ENCODE data around the gene OSBPL2.

Gene OSBPL2

GRCh38 chr20:62316331-62317166, 78.2 kb downstream of the OSBPL2 start:
- H3K4me3 ChIP-seq (ENCODE audit: low read depth, low read length): no peak overlapping the region
- ChIA-PET POLR2A (interaction anchor here (1.0 to 1.7 kb wide), 2 partner anchors 10 to 66 kb away, joined by 3 to 4 read pairs; no protein-coding TSS in a partner anchor), CTCF (interaction anchor here (0.7 to 1.6 kb wide), 2 partner anchors 67 to 75 kb away, joined by 3 to 4 read pairs; no protein-coding TSS in a partner anchor)

GRCh38 chr20:62317167-62317655, 78.9 kb downstream of the OSBPL2 start:
- ChIA-PET CTCF (interaction anchor here (0.7 to 1.6 kb wide), 2 partner anchors 66 to 74 kb away, joined by 3 to 4 read pairs; no protein-coding TSS in a partner anchor), POLR2A (interaction anchor here (0.6 to 1.7 kb wide), 2 partner anchors 11 to 38 kb away, joined by 3 to 4 read pairs; no protein-coding TSS in a partner anchor)
- H3K4me3 ChIP-seq (ENCODE audit: low read depth, low read length): no peak overlapping the region
- no peaks in the 10 kb centered on the region for H3K9me3 ChIP-seq (ENCODE audit: control insufficient read depth, insufficient read depth, low read depth, low read length)
- TF ChIP-seq ZNF16 (tag by site-specific recombination; IDR thresholded peaks at IDR 0.05; ENCODE audit: low read depth): no peak
- TF ChIP-seq ELK4 (IDR thresholded peaks at IDR 0.05; ENCODE audit: borderline replicate concordance, low read depth, low read length): no peak
- no peak for TF ChIP-seq BCL6B (tag by site-specific recombination; IDR thresholded peaks at IDR 0.05)
- no peak for TF ChIP-seq ZNF76 (tag by site-specific recombination; IDR thresholded peaks at IDR 0.05; ENCODE audit: borderline replicate concordance, low read depth)
- TF ChIP-seq ZNF175 (tag by site-specific recombination; IDR thresholded peaks at IDR 0.05): no peak
- TF ChIP-seq ZNF555 (tag by site-specific recombination; conservative IDR thresholded peaks at IDR 0.05): no peak
- no peak for TF ChIP-seq ZNF394 (tag by site-specific recombination; IDR thresholded peaks at IDR 0.05; ENCODE audit: borderline replicate concordance)
- TF ChIP-seq PRDM1 (tag by site-specific recombination; IDR thresholded peaks at IDR 0.05): no peak
- no peak for TF ChIP-seq ZNF37A (tag by site-specific recombination; IDR thresholded peaks at IDR 0.05)
- no peak for TF ChIP-seq ZNF214 (tag by site-specific recombination; IDR thresholded peaks at IDR 0.05; ENCODE audit: borderline replicate concordance)
- no peak for TF ChIP-seq TSHZ1 (tag by site-specific recombination; IDR thresholded peaks at IDR 0.05; ENCODE audit: borderline replicate concordance)
- no peak for TF ChIP-seq ZNF155 (tag by site-specific recombination; IDR thresholded peaks at IDR 0.05)
- TF ChIP-seq OSR2 (tag by site-specific recombination; IDR thresholded peaks at IDR 0.05): no peak
- TF ChIP-seq ZNF2 (tag by site-specific recombination; IDR thresholded peaks at IDR 0.05): no peak
- TF ChIP-seq ZBTB6 (tag by site-specific recombination; IDR thresholded peaks at IDR 0.05): no peak
- no peak for TF ChIP-seq ZBTB1 (tag by site-specific recombination; IDR thresholded peaks at IDR 0.05)
- TF ChIP-seq ZNF670 (tag by site-specific recombination; IDR thresholded peaks at IDR 0.05; ENCODE audit: low read depth): no peak
- no peak for TF ChIP-seq ZSCAN4 (tag by site-specific recombination; IDR thresholded peaks at IDR 0.05)
- no peak overlapping the region for H3K27ac ChIP-seq (ENCODE audit: extremely low read depth, low read depth, low read length)
- H3K4me1 ChIP-seq (ENCODE audit: control insufficient read depth, insufficient read depth, low read length): no peaks in the 10 kb centered on the region
- peaks cover 0 to 78% of the 10 kb centered on the region in 2 experiments; a peak in 2 of 3 replicates for H3K36me3 ChIP-seq (ENCODE audit: control insufficient read depth in 2 of 2, insufficient read depth in 1 of 2, low read length in 2 of 2)

More at GRCh38 chr20:62316331-62317166, 78.2 kb downstream of the OSBPL2 start:
- Histone ChIP-seq H3K9me3 (ENCODE audit: control insufficient read depth, insufficient read depth, low read depth, low read length) (no peaks in the 10 kb centered on the region), H3K4me1 (ENCODE audit: control insufficient read depth, insufficient read depth, low read length) (no peaks in the 10 kb centered on the region), H3K27ac (ENCODE audit: extremely low read depth, low read depth, low read length) (no peak overlapping the region), H3K36me3 (ENCODE audit: control insufficient read depth in 2 of 2, insufficient read depth in 1 of 2, low read length in 2 of 2) (peaks cover 0 to 78% of the 10 kb centered on the region in 2 experiments; a peak in 2 of 3 replicates)
- TF ChIP-seq GLIS2 (tag by site-specific recombination; IDR thresholded peaks at IDR 0.05): peak; percentile 38
- TF ChIP-seq ZNF571 (tag by site-specific recombination; IDR thresholded peaks at IDR 0.05): no peak

Measured in HEK293 (cell line).